ENCODE results near the gene WWOX. TPM values are rescaled to one million over a fixed set of nuclear protein-coding genes. Genes with fewer than 3 reads are reported as not detected.

Gene WWOX
- total and polyA plus RNA-seq, 2 of the 8 experiments (the other 6 are each of a cell fraction or from before 2014, with no cell fraction given), result 5.4 to 16.7 TPM

DNA sequence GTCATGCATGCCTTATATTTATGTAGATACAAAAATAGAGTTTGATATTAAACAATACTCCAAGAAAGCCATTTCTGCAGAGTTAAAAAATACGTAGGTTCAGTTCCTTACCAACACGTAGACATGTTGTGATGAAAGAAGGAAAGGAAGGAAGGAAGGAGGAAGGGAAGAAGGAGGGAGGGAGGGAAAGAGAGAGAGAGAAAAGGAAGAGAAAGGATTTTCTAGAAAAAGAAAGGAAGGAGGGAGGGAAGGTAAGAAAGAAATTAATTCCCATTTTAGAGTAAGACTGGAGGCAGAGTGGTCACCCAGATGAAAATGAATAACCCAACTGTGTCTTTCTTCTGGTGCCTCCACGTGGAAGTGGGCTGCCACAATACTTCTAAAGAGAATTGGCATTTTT, 652.1 kb downstream of the WWOX start:
- Histone ChIP-seq H3K4me1 (replicated peaks in 1 of 4; ENCODE audit: control insufficient read depth in 3 of 4, insufficient read depth in 4 of 4, low read length in 3 of 4) (peaks cover 0 to 5% (median 3%) of the 10 kb centered on the region in 4 experiments; a peak in 4 of 7 replicates), H3K79me1 (ENCODE audit: low read depth, low read length) (no peaks in the 10 kb centered on the region), H4K20me1 (replicated peaks in 1 of 2; ENCODE audit: control insufficient read depth in 1 of 2, insufficient read depth in 2 of 2, low read length in 2 of 2) (no peaks in the 10 kb centered on the region), H3K23ac (ENCODE audit: insufficient read length) (no peak overlapping the region), H2BK12ac (ENCODE audit: low read depth, low read length) (no peak overlapping the region), H3K9me3 (ENCODE audit: insufficient read depth in 2 of 2, low read depth in 1 of 2, low read length in 1 of 2) (no peaks in the 10 kb centered on the region; a peak in 1 of 4 replicates), H2BK15ac (ENCODE audit: low read length) (no peak overlapping the region), H3K9ac (replicated peaks in 1 of 4; ENCODE audit: extremely low read depth in 1 of 4, low read depth in 3 of 4, low read length in 3 of 4) (no peak overlapping the region), H3K4ac (replicated peaks; ENCODE audit: insufficient read length, low read depth, low read length) (no peak overlapping the region), H2AFZ (ENCODE audit: low read length) (no peak overlapping the region), H3K4me3 (ENCODE audit: extremely low read depth in 1 of 4, insufficient read depth in 2 of 4, low read depth in 3 of 4, low read length in 4 of 4) (no peak overlapping the region), H2BK5ac (ENCODE audit: low read depth, low read length) (no peak overlapping the region), H3K79me2 (ENCODE audit: control insufficient read depth in 1 of 2, insufficient read depth in 2 of 2, low read length in 2 of 2) (no peaks in the 10 kb centered on the region), H2BK20ac (ENCODE audit: low read length) (no peak overlapping the region), H3K4me2 (ENCODE audit: insufficient read depth in 1 of 2, low read depth in 2 of 2, low read length in 2 of 2) (no peak overlapping the region), H3K27me3 (replicated peaks in 1 of 4; ENCODE audit: control insufficient read depth in 3 of 4, extremely low read depth in 1 of 4, insufficient read depth in 3 of 4, low read length in 3 of 4) (no peaks in the 10 kb centered on the region), H3K23me2 (ENCODE audit: low read depth, low read length) (no peaks in the 10 kb centered on the region), H2AK5ac (ENCODE audit: low read depth, low read length) (no peak overlapping the region), H3K36me3 (ENCODE audit: control insufficient read depth in 2 of 4, insufficient read depth in 4 of 4, low read length in 3 of 4) (no peaks in the 10 kb centered on the region), H4K5ac (ENCODE audit: insufficient read length, low read depth, low read length) (no peak overlapping the region), H3K56ac (replicated peaks; ENCODE audit: insufficient read length, low read depth, low read length) (no peak overlapping the region), H4K91ac (replicated peaks; ENCODE audit: insufficient read length, low read length) (no peak overlapping the region), H3K27ac (ENCODE audit: low read depth, low read length) (no peak overlapping the region), H3K14ac (ENCODE audit: insufficient read length) (no peak overlapping the region), H2BK120ac (replicated peaks; ENCODE audit: low read depth, low read length) (no peak overlapping the region), H3K18ac (ENCODE audit: extremely low read depth, low read length) (no peak overlapping the region), H4K8ac (ENCODE audit: extremely low read depth, insufficient read depth, low read length) (no peak overlapping the region)
- DNase-seq (ENCODE audit: low read depth in 1 of 2, low spot score in 2 of 2), result no peak
- no peak for TF ChIP-seq POU5F1 (IDR thresholded peaks at IDR 0.05; ENCODE audit: low read depth, low read length)
- no peak for TF ChIP-seq BCL11A (IDR thresholded peaks at IDR 0.05; ENCODE audit: low read depth in 2 of 2, low read length in 2 of 2)
- no peak for TF ChIP-seq ZNF274 (IDR thresholded peaks at IDR 0.05; ENCODE audit: borderline replicate concordance, extremely low read depth, low read length)
- no peak for TF ChIP-seq CBX8 (IDR thresholded peaks at IDR 0.05; ENCODE audit: borderline replicate concordance, low read depth, low read length)
- no peak for TF ChIP-seq ASH2L (IDR thresholded peaks at IDR 0.05; ENCODE audit: low read length)
- TF ChIP-seq CEBPB (IDR thresholded peaks at IDR 0.05; ENCODE audit: low read depth, low read length), result no peak
- TF ChIP-seq, protein P1, sequence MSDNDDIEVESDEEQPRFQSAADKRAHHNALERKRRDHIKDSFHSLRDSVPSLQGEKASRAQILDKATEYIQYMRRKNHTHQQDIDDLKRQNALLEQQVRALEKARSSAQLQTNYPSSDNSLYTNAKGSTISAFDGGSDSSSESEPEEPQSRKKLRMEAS (IDR thresholded peaks at IDR 0.05), result no peak
- no peak for TF ChIP-seq TAF1 (IDR thresholded peaks at IDR 0.05; ENCODE audit: low read depth, low read length)
- no peak for TF ChIP-seq HDAC2 (IDR thresholded peaks at IDR 0.05; ENCODE audit: borderline replicate concordance in 1 of 2, low read depth in 2 of 2, low read length in 2 of 2)
- TF ChIP-seq SIX5 (IDR thresholded peaks at IDR 0.05; ENCODE audit: low read depth, low read length), result no peak
- TF ChIP-seq HDAC6 (IDR thresholded peaks at IDR 0.05; ENCODE audit: low read depth, low read length), result no peak
- ChIA-PET POLR2A (ENCODE audit: partially characterized antibody) (no interaction called here), CTCF (ENCODE audit: partially characterized antibody) (no interaction called here)
- FAIRE-seq, result no peak
- 83% methylated on average over 3 of the region's 3 CpGs; no CpG with 5 or more reads in 1 of the 2 experiments for WGBS, 2 experiments (ENCODE audit: extremely low coverage in 1 of 2, insufficient coverage in 1 of 2, insufficient read length in 1 of 2, insufficient replicate concordance in 2 of 2, low coverage in 1 of 2, low lambda C conversion rate in 2 of 2, missing lambda C conversion rate in 1 of 2)

All from H1 (cell line).